GM21717 (cell line): Measurements from ENCODE around the gene ETS2.

Experiments
- ATAC-seq: cut with Tn5 transposase; IDR thresholded peaks from one replicate; pipeline ENCODE4 v1.9.1; 2021; ENCODE audit warnings: mild to moderate bottlenecking, moderate library complexity; ENCODE audit not compliant: unreplicated experiment

The ETS2 gene

GRCh38 chr21:38858026-38858811 lies 52.5 kb downstream of the ETS2 start:
- ATAC-seq, result no peak

- no peak for ATAC-seq
Observed at GRCh38 chr21:38858812-38859205, 53.1 kb downstream of the ETS2 start.

- no peak for ATAC-seq
Observed at GRCh38 chr21:38859852-38860251, 54.1 kb downstream of the ETS2 start.

GRCh38 chr21:38861056-38861455 lies 55.3 kb downstream of the ETS2 start:
- ATAC-seq, result no peak

DNA sequence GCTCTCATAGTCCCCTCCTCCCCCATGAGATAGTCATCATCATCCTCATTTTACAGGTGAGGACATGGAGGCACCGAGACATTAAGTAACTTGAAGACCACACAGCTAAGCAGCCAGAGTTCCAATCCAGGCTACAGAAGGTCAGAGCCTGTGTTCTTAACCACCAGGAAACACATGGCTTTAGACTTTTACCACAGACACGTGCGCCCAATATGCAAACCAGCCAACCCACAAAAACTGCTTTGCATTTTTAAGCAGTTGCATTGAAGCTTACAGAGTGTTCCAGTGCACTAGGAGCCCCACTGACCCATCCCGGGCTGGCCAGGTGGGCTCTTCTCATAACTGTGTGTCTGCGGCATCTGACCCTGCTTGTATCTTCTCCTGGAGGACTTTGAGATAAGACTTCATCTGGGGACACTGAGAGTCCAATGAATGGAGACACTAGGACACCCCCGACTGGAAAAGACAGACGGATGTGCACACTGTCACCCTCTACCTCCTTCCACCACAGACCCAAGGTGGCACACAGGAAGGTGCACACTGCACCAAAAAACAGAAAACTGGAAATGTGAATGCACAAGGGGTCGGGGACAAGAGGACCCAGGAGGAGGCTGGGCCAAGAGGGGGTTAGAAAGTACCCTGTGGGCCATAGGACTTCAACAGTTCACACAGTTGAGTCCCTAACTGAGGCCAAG lies 56.4 kb downstream of the ETS2 start:
- ATAC-seq, result no peak

DNA sequence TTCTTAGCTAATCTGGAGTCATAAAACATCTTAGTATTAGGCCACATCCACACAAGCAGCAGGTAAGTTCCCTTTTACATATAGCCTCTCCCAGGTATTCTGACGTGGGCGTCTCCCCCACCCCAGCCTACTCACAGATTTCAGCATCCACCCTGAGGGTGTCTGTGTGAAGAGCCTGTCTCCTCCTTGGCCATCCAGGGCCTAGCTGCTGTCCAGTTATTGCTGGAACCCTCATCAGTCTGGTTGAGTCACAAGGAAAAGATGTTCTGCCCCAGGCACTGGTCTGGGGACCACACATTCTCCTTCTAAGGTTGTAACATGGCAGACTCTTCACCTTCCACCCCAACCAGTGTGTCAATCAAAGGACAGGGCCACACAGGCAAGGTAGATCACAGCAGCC lies 57.6 kb downstream of the ETS2 start:
- ATAC-seq, result no peak

GRCh38 chr21:38863843-38864363 lies 58.2 kb downstream of the ETS2 start:
- ATAC-seq, result no peak

DNA sequence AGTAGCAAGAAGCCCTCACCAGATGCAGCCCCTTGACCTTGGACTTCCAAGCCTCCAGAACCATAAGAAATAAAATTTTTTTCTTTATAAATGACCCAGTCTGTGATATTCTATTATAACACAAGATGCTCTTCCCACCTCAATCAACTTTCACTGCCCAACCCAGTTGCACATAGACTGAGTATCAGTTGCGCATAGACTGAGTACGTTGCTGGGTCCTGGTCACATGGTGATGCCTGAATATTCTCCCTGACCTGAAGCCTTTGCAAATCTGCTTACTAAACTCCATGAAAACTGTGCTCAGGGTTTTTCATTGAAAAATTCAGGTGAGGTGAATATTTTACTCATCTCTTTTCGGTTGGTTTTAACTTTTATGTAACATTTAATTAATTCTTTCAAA lies 59.2 kb downstream of the ETS2 start:
- no peak for ATAC-seq

DNA sequence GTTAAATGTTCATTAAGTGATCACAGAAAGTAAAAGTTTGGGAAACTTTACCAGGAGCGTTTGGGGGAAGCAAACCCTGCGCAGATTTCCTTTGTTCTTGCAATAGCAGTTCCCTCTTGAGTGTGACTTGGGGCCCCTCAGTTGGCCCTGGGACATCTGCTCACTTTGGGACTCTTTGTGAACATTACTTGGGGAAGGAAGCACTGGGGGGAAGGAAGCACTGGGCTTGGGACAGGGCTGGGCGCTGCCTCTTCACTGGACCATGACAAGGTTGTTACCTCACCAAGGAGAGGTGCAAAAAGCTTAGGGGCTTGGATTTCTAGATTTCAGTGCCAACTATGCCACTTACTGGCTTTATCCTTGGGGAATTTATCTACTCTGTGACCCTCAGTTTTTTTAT lies 63.5 kb downstream of the ETS2 start:
- ATAC-seq, result no peak

DNA sequence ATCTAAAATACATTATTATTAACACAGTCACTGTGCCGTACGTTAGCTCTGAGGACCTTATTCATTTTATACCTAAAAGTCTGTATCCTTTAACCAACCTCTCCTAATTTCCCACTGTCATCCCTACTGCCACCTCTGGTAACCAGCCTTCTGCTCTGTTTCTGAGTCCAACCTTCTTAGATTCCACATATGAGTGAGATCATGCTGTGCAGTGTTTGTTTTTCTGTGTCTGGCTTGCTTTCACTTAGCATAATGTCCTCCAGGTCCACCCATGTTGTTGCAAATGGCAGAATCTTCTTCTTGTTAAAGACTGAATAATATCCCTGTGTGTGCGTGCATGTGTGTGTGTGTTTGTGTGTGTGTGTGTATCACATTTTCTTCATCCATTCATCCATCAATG lies 64.2 kb downstream of the ETS2 start:
- no peak for ATAC-seq
